Thyroid gland (tissue), 4 donors: Measurements from ENCODE around the gene POFUT2. TPM values are rescaled to one million over a fixed set of nuclear protein-coding genes. Genes with fewer than 3 reads are reported as not detected.
A peak's percentile ranks its signal among the peaks of the same experiment; 100 is the strongest.

Source experiments
- DNase-seq, 2 donors: peaks; one replicate each; pipeline ENCODE4 v3.0.0-alpha.2; 2019
- H3K27ac ChIP-seq, 3 donors: fragments of 200-600 bp; sonication (generic); 1 replicate in 2 of 3; 2 replicates in 1 of 3; pipeline ENCODE4 v1.5.1; 2016 to 2019; ENCODE audit warnings: mild to moderate bottlenecking in 1 of 3, moderate library complexity in 1 of 3
- H3K27me3 ChIP-seq: fragments of 200-600 bp; sonication (generic); one replicate; pipeline ENCODE4 v1.5.1; 2019
- H3K36me3 ChIP-seq, 2 donors: fragments of 200-600 bp; sonication (generic); one replicate each; pipeline ENCODE4 v1.5.1; 2016 to 2019
- H3K4me1 ChIP-seq, 2 donors: fragments of 200-600 bp; sonication (generic); one replicate each; pipeline ENCODE4 v1.5.1; 2017 to 2019
- H3K4me3 ChIP-seq, 3 donors: fragments of 200-600 bp; sonication (generic); replicated peaks in 1 of 3; 1 replicate in 2 of 3; 2 replicates in 1 of 3; pipeline ENCODE4 v1.5.1; 2016; ENCODE audit warnings: mild to moderate bottlenecking in 1 of 3
- H3K9me3 ChIP-seq: fragments of 200-600 bp; sonication (generic); one replicate; pipeline ENCODE4 v1.5.1; 2017
- POLR2A ChIP-seq, 2 donors: fragments of 450-650 bp; IDR thresholded peaks; one replicate each; pipeline ENCODE4 v1.6.1; 2017; ENCODE audit warnings: antibody characterized with exemption in 2 of 2, mild to moderate bottlenecking in 2 of 2, moderate library complexity in 1 of 2
- WGBS, 2 donors: methylation state at CpG; one replicate each; pipeline ENCODE4 v1.1.5; 2017; 5-methylcytosine and 5-hydroxymethylcytosine counted together
- intact Hi-C: fragments of 100-400 bp; cut with DNase I; formaldehyde crosslinking; loops from one replicate; pipeline ENCODE4 v1.15.1; 2023
- total RNA-seq, 4 donors: library from RNA; depleted of rRNA; stranded (reverse); fragments of >200 nt; gene quantifications; one replicate each; pipeline ENCODE4 v1.2.3, GENCODE V29; 2016
- TF ChIP-seq, protein P1 (sequence below), 6 experiments: fragments of 200-600 bp in 3 of 6; fragments of 450-650 bp in 3 of 6; sonication (generic) in 3 of 6; IDR thresholded peaks; one replicate each; pipeline ENCODE4 v1.5.1; 2016 to 2019; ENCODE audit warnings: antibody characterized with exemption in 6 of 6, mild to moderate bottlenecking in 2 of 6, inconsistent platforms in 1 of 6, moderate library complexity in 1 of 6

The POFUT2 gene
- total RNA-seq, 4 donors from 2014 or later = 20.2 to 52.2 (median 40.5) TPM

DNA sequence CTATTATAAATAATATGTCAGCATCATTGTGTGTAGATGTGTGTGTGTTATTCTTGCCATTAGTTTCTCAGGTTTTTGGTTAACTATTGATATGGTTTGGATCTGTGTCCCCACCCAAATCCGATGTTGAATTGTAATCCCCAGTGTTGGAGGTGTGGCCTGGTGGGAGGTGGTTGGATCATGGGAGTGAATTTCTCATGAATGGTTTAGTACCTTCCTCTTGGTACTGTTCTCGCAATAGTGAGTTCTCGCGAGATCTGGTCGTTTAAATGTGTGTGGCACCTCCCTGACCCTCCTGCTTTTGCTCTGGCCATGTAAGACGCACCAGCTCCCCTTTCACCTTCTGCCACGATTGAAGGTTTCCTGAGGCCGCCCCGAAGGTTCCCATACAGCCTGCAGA, 9.6 kb upstream of the POFUT2 start:
- DNase-seq = no peak
- Histone ChIP-seq H3K27me3 (no peaks in the 10 kb centered on the region), H3K27ac (no peak overlapping the region), H3K4me3 (no peak overlapping the region), H3K9me3 (no peaks in the 10 kb centered on the region), H3K4me1 (peaks cover 29 to 48% of the 10 kb centered on the region in 2 donors), H3K36me3 (no peaks in the 10 kb centered on the region)
- intact Hi-C loops = no loop called here
- no peak for TF ChIP-seq POLR2A (IDR thresholded peaks at IDR 0.05)
- TF ChIP-seq, protein P1, sequence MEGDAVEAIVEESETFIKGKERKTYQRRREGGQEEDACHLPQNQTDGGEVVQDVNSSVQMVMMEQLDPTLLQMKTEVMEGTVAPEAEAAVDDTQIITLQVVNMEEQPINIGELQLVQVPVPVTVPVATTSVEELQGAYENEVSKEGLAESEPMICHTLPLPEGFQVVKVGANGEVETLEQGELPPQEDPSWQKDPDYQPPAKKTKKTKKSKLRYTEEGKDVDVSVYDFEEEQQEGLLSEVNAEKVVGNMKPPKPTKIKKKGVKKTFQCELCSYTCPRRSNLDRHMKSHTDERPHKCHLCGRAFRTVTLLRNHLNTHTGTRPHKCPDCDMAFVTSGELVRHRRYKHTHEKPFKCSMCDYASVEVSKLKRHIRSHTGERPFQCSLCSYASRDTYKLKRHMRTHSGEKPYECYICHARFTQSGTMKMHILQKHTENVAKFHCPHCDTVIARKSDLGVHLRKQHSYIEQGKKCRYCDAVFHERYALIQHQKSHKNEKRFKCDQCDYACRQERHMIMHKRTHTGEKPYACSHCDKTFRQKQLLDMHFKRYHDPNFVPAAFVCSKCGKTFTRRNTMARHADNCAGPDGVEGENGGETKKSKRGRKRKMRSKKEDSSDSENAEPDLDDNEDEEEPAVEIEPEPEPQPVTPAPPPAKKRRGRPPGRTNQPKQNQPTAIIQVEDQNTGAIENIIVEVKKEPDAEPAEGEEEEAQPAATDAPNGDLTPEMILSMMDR (IDR thresholded peaks at IDR 0.05) = no peak
- 92 to 93% methylated on average over 9 of the region's 9 CpGs for WGBS, 2 donors

DNA sequence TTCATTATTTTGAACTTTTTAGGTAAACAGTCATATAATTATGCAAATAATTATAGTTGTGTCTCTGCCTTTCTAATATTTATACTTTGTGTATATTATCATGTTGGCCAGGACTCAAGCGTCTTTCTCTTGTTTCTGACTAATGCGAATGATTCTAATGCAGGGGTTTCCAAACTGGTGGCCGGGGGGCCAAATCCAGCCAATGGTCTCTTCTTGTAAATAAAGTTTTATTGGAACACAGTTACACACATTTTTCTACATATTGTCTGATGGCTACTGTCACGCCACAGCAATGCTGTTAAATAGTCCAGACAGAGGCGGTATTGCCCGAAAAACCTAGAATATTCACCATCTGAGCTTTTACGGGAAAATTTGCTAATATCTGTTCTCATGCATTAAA, 8.9 kb upstream of the POFUT2 start:
- Histone ChIP-seq H3K4me3 (no peak overlapping the region), H3K27me3 (no peaks in the 10 kb centered on the region), H3K9me3 (no peaks in the 10 kb centered on the region), H3K27ac (peak overlapping the region in 1 of 3 donors; percentile 34), H3K36me3 (no peaks in the 10 kb centered on the region), H3K4me1 (peaks cover 32 to 50% of the 10 kb centered on the region in 2 donors)
- intact Hi-C loops = no loop called here
- TF ChIP-seq POLR2A (IDR thresholded peaks at IDR 0.05) = no peak
- TF ChIP-seq, protein P1 (IDR thresholded peaks at IDR 0.05) = no peak
- 97 to 98% methylated on average over 7 of the region's 7 CpGs for WGBS, 2 donors
- no peak for DNase-seq

DNA sequence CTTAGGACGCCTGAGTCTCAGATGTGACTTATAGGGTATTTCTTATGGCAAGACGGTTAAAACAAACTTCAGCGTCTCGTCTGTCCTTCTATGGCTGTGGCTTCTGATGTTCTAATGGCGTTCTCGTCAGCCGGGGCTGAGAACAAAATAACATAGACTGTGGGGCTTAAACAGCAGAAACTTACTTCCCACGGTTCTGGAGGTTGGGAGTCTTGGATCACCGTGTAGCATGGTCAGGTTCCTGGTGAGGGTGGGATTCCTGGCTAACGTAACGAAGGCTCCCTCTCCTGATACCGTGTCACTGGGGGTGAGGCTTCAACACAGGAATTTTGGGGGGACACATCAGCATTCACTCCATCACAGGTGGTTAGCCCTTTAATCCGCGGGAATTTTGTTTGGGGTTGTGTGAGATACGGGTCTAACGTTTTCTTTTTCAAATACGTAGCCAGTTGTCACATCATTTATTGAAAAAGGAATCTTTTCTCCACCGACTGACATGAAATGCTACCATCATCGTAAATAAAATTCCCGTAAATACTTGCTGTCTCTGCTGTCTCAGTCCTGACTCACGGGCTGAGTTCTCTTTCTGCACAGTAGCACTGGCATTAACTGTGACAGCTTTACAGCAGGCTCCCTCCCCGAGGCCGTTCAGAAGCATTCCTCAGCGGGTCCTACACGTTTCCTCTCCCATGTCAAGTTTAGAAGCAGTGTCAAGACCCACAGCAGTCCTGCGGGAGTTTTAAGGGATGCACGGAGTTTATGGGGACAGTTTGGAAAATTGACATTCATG, 8.1 kb upstream of the POFUT2 start:
- peaks cover 32 to 42% of the 10 kb centered on the region in 2 donors for H3K4me1 ChIP-seq
- H3K9me3 ChIP-seq = no peaks in the 10 kb centered on the region
- no peak for DNase-seq
- H3K4me3 ChIP-seq = no peak overlapping the region
- no peaks in the 10 kb centered on the region for H3K27me3 ChIP-seq
- intact Hi-C loops = no loop called here
- H3K36me3 ChIP-seq = no peaks in the 10 kb centered on the region
- peak overlapping the region; percentile 92 to 98 (median 95) for H3K27ac ChIP-seq
- no peak for TF ChIP-seq POLR2A (IDR thresholded peaks at IDR 0.05)
- TF ChIP-seq, protein P1 (IDR thresholded peaks at IDR 0.05) = no peak
- 83% methylated on average over 27 of the region's 27 CpGs for WGBS, 2 donors

DNA sequence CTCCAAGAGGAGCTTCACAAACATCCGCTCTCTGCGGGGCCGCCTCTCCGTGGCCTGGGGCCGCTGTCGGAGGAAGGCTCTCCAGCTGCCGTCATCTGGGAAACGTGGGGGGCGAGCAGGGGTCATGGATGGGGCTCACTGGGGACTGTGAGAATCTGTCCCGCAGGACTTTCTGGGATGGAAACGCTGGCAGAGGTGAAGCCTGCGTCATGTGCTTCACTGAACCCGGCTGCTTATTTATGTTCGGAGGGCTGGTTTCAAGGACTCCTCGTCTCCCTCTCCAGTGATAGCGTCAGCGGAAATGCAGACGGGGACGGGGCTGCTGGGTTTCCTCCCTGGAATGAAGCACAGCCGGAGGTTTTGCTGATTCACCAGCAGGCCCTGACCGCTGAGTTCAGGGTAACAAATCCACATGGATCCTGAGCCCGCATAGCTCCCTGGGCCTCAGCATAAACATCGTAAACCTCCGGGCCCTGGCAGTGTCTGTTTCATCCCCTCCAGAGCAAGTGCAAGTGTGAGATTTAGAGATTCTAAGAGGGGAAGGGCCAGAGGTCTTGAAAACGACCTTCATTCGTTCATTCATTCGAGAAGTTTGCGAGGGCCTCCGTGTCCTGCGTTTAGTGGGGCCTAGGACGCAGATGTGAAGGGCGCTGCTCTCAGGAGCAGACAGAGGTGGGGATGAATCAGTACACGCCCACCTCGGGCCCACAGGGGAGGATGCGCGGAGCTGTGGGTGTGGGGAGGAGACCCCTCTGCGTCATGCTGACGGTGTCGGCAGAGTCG, 7.0 kb upstream of the POFUT2 start:
- no peak overlapping the region for H3K4me3 ChIP-seq
- intact Hi-C loops = loop anchor here (5.0 kb wide), 1 partner anchor 113 kb away; the partner anchor contains the start of gene COL18A1
- peaks cover 32 to 38% of the 10 kb centered on the region in 2 donors for H3K4me1 ChIP-seq

More for the DNA sequence above, 7.0 kb upstream of the POFUT2 start:
- no peaks in the 10 kb centered on the region for H3K36me3 ChIP-seq
- peak overlapping the region; percentile 92 to 98 (median 95) for H3K27ac ChIP-seq
- peak; percentile 11 to 63 for TF ChIP-seq POLR2A (IDR thresholded peaks at IDR 0.05)
- TF ChIP-seq, protein P1 (IDR thresholded peaks at IDR 0.05) = peak in 1 of 6 experiments; percentile 20
- H3K9me3 ChIP-seq = no peaks in the 10 kb centered on the region
- no peaks in the 10 kb centered on the region for H3K27me3 ChIP-seq
- peak; percentile 84 to 90 for DNase-seq
- 48 to 53% methylated on average over 31 to 40 of the region's 40 CpGs for WGBS, 2 donors
